NK-92 (cell line): Measurements from ENCODE around the gene NIPBL.
A peak's percentile ranks its signal among the peaks of the same experiment; 100 is the strongest.
"Not testable (repeated sequence)": the region's sequence is repeated elsewhere in the genome, so short reads cannot be mapped to it uniquely, and the experiment has no call there.

Source experiments
- DNase-seq: peaks from one replicate; lab custom pipeline; 2025; ENCODE audit not compliant: unreplicated experiment; lab: John Stamatoyannopoulos, UW

NIPBL gene

DNA sequence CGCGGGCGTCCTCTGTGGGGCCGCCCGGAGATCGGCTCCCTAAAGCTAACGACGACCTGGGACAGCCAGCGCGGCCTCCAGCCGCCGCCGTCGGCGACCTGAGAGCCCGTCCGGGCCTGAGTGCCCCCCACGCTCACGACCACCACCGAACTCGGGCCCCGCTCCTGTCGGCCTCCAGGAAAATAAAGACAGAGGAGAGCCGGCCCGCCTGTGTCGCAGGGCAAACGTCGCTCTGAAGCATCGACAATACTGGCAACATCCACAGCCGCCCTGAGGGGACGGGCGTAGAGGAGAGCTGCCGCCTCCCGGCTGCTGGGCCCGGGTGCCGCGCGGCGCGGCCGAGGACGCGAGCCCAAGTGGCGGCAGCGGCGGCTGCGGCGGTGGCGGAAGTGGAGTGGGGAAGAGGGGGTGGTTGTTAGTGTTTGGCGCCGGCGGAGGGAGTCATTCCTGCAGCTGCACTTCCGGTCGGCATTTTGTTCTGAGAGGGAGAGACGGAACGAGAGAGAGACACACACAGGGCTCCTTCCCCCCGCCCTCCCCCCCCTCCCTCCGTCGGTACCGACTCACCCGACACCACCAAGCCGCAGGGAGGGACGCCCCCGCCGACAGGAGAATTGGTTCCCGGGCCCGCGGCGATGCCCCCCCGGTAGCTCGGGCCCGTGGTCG lies at the start of gene NIPBL:
TSS of gene NIPBL (plus strand) at position 471 of the 666 bp plus-strand sequence. CDS start 76,928 bp downstream, outside the sequence.
- peak; percentile 40 for DNase-seq

GRCh38 chr5:36832274-36832673 lies 44.3 kb upstream of the NIPBL start:
- DNase-seq, result no peak

DNA sequence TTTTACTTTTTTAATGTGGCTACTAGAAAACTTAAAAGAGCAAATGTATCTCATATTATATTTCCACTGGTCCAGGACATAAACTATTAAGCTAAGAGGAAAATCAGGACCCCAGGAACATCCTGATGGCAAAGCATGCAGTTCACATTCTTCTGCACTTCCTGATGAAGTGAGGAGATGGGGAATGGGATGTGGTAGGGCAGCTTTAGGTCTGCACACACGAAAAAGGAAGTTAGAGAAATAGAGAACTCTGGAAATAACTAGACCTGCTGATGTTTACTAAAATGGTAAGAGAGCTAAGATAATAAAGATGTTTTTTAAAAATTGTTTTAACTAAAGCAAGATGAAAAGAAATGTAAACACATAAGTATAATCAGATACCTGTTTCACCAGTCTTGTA lies 39.7 kb upstream of the NIPBL start:
- DNase-seq, result no peak

DNA sequence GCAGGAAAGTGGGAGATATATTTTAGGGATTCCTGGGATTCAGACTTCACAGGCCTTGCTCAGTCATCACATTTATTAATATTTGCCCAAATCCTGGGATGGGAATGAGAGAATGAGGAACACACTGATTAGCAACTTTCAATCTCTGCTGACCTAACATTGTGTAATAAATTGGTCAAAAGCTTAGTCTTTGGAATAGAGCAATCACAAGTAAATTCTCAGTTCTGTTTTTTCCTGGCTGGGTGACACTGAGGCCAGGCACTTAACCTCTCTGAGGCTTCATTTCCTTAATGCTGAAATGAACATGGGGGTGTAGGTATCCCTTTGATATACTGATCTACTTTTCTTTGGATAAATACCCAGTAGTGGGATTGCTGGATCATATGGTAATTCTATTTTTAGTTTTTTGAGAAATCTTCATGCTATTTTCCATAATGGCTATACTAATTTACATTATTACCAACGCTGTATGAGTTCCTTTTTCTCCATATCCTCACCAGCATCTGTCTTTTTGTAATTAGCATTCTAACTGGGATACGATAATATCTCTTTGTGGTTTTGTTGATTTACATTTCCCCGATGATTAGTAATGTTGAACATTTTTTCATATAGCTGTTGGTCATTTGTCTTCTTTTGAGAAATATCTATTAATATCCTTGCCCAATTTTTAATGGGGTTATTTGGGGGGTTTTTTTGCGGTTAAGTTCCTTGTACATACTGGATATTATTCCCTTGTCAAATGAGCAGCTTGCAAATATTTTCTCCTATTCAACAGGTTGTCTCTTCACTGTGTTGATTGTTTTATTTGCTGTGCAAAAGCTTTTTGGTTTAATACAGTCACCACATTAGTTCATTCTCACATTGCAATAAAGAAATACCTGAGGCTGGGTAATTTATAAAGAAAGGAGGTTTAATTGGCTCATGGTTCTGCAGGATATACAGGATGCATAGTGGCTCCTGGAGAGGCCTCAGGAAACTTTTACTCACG lies 36.8 kb upstream of the NIPBL start:
- DNase-seq, result no peak

DNA sequence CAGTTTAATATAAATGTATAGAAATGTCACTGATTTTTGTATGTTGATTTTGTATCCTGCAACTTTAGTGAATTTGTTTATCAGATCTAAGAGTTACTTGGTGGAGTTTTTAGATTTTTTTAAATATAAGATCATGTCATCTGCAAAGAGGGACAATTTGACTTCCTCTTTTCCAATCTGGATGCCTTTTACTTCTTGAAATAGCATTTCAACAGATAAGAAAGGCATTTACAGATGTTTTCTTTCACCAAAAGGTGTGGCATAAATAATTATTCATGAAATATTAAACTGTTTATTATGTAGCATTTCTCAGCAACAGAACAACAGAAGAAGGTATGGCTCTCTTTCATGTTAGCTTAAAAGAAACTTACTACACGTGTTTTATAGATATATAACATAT lies 34.9 kb upstream of the NIPBL start:
- no peak for DNase-seq

DNA sequence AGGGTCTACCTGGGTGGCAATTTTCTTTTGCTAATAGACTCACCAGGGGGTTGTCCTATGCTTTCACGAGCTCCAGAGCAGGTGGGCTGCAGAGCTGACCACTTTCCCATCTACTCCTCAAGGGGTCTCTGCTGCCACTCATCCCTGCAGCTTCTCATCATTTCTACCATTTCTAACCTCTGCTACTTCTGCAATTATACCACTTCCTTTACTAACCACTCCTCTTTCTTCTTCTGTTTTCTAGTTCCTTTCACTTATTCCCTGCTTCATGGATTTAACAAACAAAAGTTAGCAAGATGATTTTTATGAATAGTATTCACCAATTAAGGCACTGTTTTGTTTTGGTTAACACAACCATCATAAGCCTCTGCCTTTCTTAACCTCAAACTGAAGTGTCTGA lies 34.5 kb upstream of the NIPBL start:
- no peak for DNase-seq

GRCh38 chr5:36844305-36844704 lies 32.3 kb upstream of the NIPBL start:
- DNase-seq, result no peak

- DNase-seq, result not testable (repeated sequence)
These were observed 28.0 kb upstream of the NIPBL start for GRCh38 chr5:36848545-36848944.

DNA sequence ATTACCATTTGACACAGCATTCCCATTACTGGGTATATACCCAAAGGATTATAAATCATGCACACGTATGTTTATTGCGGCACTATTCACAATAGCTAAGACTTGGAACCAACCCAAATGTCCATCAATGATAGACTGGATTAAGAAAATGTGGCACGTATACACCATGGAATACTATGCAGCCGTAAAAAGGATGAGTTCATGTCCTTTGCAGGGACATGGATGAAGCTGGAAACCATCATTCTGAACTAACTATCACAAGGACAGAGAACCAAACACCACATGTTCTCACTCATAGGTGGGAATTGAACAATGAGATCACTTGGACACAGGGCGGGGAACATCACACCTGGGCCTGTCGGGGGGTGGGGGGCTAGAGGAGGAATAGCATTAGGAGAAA lies 23.7 kb upstream of the NIPBL start:
- not testable (repeated sequence) for DNase-seq

DNA sequence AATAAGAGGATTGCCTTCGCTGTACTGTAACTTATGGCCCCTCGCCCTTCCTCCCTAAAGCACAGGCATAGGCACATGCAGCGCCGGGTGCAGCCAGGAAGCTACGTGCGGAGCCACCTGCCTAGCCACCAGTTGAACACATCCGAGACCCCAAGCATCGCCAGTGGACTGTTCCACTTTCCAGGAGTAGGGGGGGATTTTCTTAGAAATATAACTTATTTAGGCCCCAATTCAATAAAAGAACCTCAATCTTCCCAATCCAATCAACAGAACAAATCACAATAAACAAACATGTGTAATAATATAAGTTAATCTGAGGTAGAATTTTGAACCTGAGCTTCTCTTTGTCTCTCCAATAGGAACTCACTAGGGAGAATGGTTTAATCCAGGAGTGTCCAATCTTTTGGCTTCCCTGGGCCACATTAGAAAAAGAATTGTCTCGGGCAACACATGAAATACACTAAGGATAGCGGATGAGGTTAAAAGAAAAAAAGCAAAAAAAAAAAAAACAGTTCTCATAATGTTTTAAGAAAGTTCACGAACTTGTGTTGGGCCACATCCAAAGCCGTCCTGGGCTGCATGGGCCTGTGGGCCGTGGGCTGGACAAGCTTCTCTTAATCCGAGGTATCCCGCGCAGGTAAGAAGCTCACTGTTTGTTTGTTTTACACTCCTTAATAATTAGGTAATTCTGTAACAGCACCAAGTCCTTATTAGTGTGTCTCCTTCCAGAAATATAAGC lies 22.0 kb upstream of the NIPBL start:
- DNase-seq, result no peak

DNA sequence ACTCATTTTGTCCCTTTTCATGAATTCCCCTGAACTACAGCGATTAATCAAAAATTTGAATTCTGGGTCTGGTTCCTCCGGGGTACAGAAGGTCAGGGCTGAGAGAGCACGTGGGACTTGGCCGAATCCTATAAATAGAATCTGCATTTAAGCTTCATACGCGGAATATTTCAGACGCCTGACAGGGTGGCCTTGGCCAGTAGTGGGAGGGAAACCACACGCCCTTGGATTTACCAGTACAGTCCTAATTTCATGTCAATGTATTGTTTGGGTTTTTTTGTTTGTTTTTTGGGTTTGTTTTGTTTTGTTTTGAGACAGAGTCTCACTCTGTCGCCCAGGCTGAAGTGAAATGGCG lies 21.5 kb upstream of the NIPBL start:
- no peak for DNase-seq

GRCh38 chr5:36861871-36862270 lies 14.7 kb upstream of the NIPBL start:
- no peak for DNase-seq

- no peak for DNase-seq
These were observed 6.0 kb upstream of the NIPBL start for GRCh38 chr5:36870399-36871040.

DNA sequence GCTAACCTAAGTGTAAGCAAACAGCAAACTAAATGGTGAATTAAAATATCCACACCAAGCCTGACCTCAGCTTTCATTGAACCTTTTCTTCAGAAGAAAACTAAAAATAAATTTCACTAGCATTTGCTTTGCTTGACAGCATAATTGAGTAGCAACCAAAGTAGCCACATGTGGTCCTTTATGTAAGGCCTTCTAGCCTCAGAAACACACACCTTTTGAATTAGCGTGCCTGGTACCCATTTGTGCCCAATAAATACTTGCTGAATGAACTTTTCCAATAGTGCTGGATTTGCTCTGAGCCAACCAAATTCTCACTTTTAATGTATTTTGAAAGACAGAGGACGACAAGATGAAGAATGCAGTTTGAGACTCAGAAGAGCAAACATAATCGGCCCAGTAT lies 2.1 kb upstream of the NIPBL start:
- DNase-seq, result no peak

DNA sequence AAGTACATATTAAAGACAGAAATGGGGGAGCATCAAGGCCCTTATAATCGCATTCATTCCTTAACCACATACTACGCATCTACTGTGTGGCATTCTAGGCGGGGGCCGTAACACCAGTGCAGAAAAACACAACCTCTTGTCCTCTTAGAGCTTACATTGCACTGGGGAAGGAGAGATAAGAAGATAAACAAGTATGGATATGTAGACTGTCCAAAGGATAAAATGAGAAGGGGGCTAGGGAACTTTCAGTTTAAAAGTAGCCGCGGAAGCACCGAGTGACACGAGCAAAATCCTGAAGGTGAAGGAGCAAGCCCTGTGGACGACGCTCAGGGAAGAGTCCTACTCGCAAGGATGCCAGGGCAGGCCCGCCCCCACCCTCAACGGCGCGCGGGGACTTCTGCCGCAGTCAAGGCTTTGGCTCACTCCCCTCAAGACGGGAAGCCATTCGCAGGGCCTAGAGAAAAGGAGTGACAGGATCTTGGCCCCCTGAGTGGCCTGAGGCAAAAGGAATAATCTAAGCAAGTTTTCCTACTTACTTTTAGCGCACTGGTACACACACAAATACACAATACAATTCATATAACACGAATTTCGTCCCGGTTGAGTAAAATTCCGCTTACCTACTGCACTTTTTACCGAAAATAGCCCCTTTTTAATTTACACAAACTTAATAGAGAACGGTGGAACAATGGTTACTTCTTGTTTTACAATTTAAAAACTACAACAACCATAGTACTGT lies 1.3 kb upstream of the NIPBL start:
- no peak for DNase-seq

DNA sequence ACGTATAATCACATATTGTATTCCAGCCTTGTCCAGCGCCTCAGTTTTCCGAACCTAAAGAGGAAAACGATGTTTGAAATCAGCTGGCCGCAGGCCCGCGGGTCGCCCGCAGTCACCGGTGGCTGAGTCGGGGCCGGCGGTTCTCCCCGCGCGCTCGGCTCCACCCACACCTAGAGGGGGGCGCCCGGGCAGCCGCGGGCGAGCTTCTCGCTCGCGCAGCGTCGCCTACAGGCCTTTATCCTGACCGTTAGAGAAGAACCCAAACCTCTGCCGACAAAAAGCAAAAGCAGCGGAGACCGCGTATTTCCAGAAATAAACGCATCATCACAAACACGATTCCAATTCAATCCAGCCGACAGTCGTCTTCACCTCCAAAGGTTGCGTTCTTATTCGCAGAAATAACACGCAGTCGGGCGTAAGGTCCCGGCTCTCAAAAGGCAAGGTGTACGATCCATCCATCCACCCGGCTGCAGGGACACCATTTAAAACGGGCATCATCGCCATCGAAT lies 725 bp upstream of the NIPBL start:
- no peak for DNase-seq

GRCh38 chr5:36876965-36877666 lies 547 bp downstream of the NIPBL start:
- DNase-seq, result no peak

DNA sequence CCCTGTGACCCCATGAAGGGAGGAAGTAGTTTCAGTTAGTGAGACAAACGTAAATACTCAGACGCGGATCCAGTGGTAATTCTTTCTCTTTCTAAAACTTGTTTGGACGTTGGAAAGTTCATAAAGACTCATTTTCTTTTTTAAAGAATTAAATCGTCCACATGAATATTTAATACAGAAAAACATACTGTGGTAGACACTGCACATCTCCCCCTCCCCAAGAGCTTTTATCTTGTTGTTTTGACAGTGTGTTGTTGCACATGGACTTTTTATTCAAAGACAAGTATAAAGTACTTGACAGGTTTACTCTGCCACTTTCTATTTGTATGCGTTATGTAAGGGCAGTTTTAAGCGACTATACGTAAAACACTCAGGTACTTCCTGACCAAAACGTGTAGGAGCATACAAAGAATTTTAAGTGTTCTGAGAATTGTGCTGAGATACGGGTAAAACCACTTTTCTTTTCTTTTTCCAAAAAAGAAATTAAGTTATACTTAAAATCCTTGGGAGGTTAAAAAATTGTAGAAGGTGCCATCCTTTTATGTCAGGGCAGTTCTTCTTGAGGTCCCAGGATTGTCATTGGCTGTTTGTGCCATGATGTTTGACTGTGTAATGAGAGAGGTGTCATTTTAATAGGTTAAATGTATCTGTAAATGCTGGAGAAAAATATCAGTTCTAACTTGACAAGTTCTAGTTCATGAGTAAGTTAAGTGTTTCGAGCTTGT lies 1.3 kb downstream of the NIPBL start:
- DNase-seq, result no peak
